H9 (cell line): ENCODE measurements around the gene ETFA. TPM values are rescaled to one million over a fixed set of nuclear protein-coding genes. Genes with fewer than 3 reads are reported as not detected.

ENCODE experiments used
- DNase-seq: peaks from one replicate; pipeline ENCODE4 v3.0.0-alpha.2; 2017
- H2AFZ ChIP-seq: one replicate; pipeline ENCODE4 v1.6.1; 2013; ENCODE audit warnings: mild to moderate bottlenecking, low read length, control low read depth, moderate library complexity
- H2AK5ac ChIP-seq: 2 replicates; pipeline ENCODE4 v1.6.1; 2013; ENCODE audit warnings: low read length, control low read depth, mixed read lengths; ENCODE audit not compliant: insufficient read length
- H2BK120ac ChIP-seq: one replicate; pipeline ENCODE4 v1.6.1; 2013; ENCODE audit warnings: low read depth, mild to moderate bottlenecking, low read length, control low read depth, inconsistent platforms; ENCODE audit not compliant: poor library complexity, severe bottlenecking
- H2BK12ac ChIP-seq: 2 replicates; pipeline ENCODE4 v1.6.1; 2013; ENCODE audit warnings: low read length, control low read depth, mixed read lengths, low read depth; ENCODE audit not compliant: insufficient read length
- H2BK15ac ChIP-seq: 2 replicates; pipeline ENCODE4 v1.6.1; 2013; ENCODE audit warnings: low read depth, low read length, control low read depth
- H2BK20ac ChIP-seq: one replicate; pipeline ENCODE4 v1.6.1; 2013; ENCODE audit warnings: low read depth, mild to moderate bottlenecking, low read length, control low read depth, inconsistent platforms; ENCODE audit not compliant: poor library complexity, severe bottlenecking
- H2BK5ac ChIP-seq: 2 replicates; pipeline ENCODE4 v1.6.1; 2013; ENCODE audit warnings: low read length, control low read depth, mixed read lengths; ENCODE audit not compliant: insufficient read length
- H3K14ac ChIP-seq: 2 replicates; pipeline ENCODE4 v1.6.1; 2013; ENCODE audit warnings: low read length, control low read depth; ENCODE audit not compliant: insufficient read depth
- H3K18ac ChIP-seq: 2 replicates; pipeline ENCODE4 v1.6.1; 2013; ENCODE audit warnings: low read depth, mild to moderate bottlenecking, mixed read lengths, low read length, control low read depth; ENCODE audit not compliant: insufficient read length
- H3K23ac ChIP-seq: 2 replicates; pipeline ENCODE4 v1.6.1; 2013; ENCODE audit warnings: low read length, control low read depth, mixed read lengths, low read depth; ENCODE audit not compliant: insufficient read length
- H3K23me2 ChIP-seq: 2 replicates; pipeline ENCODE4 v1.6.1; 2013; ENCODE audit warnings: low read depth, mild to moderate bottlenecking, mixed read lengths, low read length, control low read depth; ENCODE audit not compliant: insufficient read length, poor library complexity, severe bottlenecking
- H3K27ac ChIP-seq: 2 replicates; pipeline ENCODE4 v1.5.1; 2013; ENCODE audit warnings: low read length, control low read depth, mixed read lengths, low read depth; ENCODE audit not compliant: insufficient read length
- H3K27me3 ChIP-seq: 2 replicates; pipeline ENCODE4 v1.6.1; 2013; ENCODE audit warnings: low read length, control low read depth, inconsistent platforms; ENCODE audit not compliant: insufficient read depth
- H3K4ac ChIP-seq: 2 replicates; pipeline ENCODE4 v1.6.1; 2013; ENCODE audit warnings: low read depth, mild to moderate bottlenecking, control low read depth, inconsistent platforms, low read length, moderate library complexity
- H3K4me1 ChIP-seq: 2 replicates; pipeline ENCODE4 v1.6.1; 2013; ENCODE audit warnings: low read length, control low read depth, inconsistent platforms; ENCODE audit not compliant: insufficient read depth
- H3K4me2 ChIP-seq: 2 replicates; pipeline ENCODE4 v1.6.1; 2013; ENCODE audit warnings: low read length, control low read depth, mixed read lengths; ENCODE audit not compliant: insufficient read length, insufficient read depth
- H3K56ac ChIP-seq: 2 replicates; pipeline ENCODE4 v1.6.1; 2013; ENCODE audit warnings: low read depth, mild to moderate bottlenecking, mixed read lengths, low read length, control low read depth; ENCODE audit not compliant: insufficient read length
- H3K79me1 ChIP-seq: 2 replicates; pipeline ENCODE4 v1.6.1; 2013; ENCODE audit warnings: low read depth, mild to moderate bottlenecking, moderate library complexity, low read length, control low read depth, inconsistent platforms; ENCODE audit not compliant: insufficient read depth, poor library complexity, severe bottlenecking
- H3K79me2 ChIP-seq: 2 replicates; pipeline ENCODE4 v1.6.1; 2013; ENCODE audit warnings: low read length, control low read depth, inconsistent platforms; ENCODE audit not compliant: insufficient read depth
- H3K9ac ChIP-seq: 2 replicates; pipeline ENCODE4 v1.6.1; 2013; ENCODE audit warnings: low read length, control low read depth, mixed read lengths; ENCODE audit not compliant: insufficient read length; ENCODE audit errors: extremely low read depth
- H3K9me3 ChIP-seq: one replicate; pipeline ENCODE4 v1.6.1; 2013; ENCODE audit warnings: low read depth, low read length, inconsistent platforms; ENCODE audit not compliant: control insufficient read depth
- H3T11ph ChIP-seq: one replicate; pipeline ENCODE4 v1.6.1; 2013; ENCODE audit warnings: mild to moderate bottlenecking, low read length, control low read depth, inconsistent platforms
- H4K20me1 ChIP-seq: one replicate; pipeline ENCODE4 v1.6.1; 2013; ENCODE audit not compliant: control insufficient read depth, insufficient read length, insufficient read depth
- H4K5ac ChIP-seq: 2 replicates; pipeline ENCODE4 v1.6.1; 2013; ENCODE audit warnings: low read depth, mild to moderate bottlenecking, mixed read lengths, low read length, control low read depth; ENCODE audit not compliant: insufficient read length
- H4K8ac ChIP-seq: replicated peaks from 2 replicates; pipeline ENCODE4 v1.6.1; 2013; ENCODE audit warnings: low read length, control low read depth, mixed read lengths, low read depth; ENCODE audit not compliant: insufficient read length
- H4K91ac ChIP-seq: 2 replicates; pipeline ENCODE4 v1.6.1; 2013; ENCODE audit warnings: low read depth, mild to moderate bottlenecking, moderate library complexity, mixed read lengths, low read length, control low read depth; ENCODE audit not compliant: insufficient read length
- H3K27ac Mint-ChIP-seq, 3 experiments: 2 replicates in 2 of 3; 3 replicates in 1 of 3; pipeline ENCODE4 v1.8.0; 2020 to 2021; ENCODE audit warnings: mixed read lengths in 3 of 3, mild to moderate bottlenecking in 1 of 3, moderate library complexity in 1 of 3
- H3K27me3 Mint-ChIP-seq: 2 replicates; pipeline ENCODE4 v1.8.0; 2021; ENCODE audit warnings: low read depth, mild to moderate bottlenecking, moderate library complexity, mixed read lengths
- H3K36me3 Mint-ChIP-seq, 3 experiments: 2 replicates in 2 of 3; 3 replicates in 1 of 3; pipeline ENCODE4 v1.8.0; 2020 to 2021; ENCODE audit warnings: low read depth in 3 of 3, mixed read lengths in 3 of 3; ENCODE audit not compliant: insufficient read depth in 1 of 3
- H3K4me1 Mint-ChIP-seq, 2 experiments: 2 replicates each; pipeline ENCODE4 v1.8.0; 2020; ENCODE audit warnings: mixed read lengths in 2 of 2
- H3K4me3 Mint-ChIP-seq, 2 experiments: 2 replicates in 1 of 2; 3 replicates in 1 of 2; pipeline ENCODE4 v1.8.0; 2020 to 2021; ENCODE audit warnings: mild to moderate bottlenecking in 2 of 2, mixed read lengths in 2 of 2, moderate library complexity in 1 of 2
- H3K9me3 Mint-ChIP-seq, 2 experiments: 2 replicates in 1 of 2; 3 replicates in 1 of 2; pipeline ENCODE4 v1.8.0; 2020; ENCODE audit warnings: mild to moderate bottlenecking in 2 of 2, mixed read lengths in 2 of 2, moderate library complexity in 1 of 2
- WGBS: extraction: QIAGEN DNeasy Blood & Tissue Kit; methylation state at CpG from one replicate; pipeline ENCODE4 v1.1.7; 2013; ENCODE audit warnings: missing lambda C conversion rate, low lambda C conversion rate, mixed read lengths; ENCODE audit not compliant: insufficient read length; ENCODE audit errors: extremely low coverage; 5-methylcytosine and 5-hydroxymethylcytosine counted together
- total RNA-seq: library from RNA; stranded (reverse); gene quantifications from 2 replicates; pipeline ENCODE4 v1.2.1, GENCODE V29; 2021
- TF ChIP-seq, protein P1 (sequence below): fragments of 200-600 bp; sonication (generic); conservative IDR thresholded peaks from 3 replicates; pipeline ENCODE4 v1.8.0; 2021; ENCODE audit warnings: antibody characterized with exemption, mild to moderate bottlenecking

Gene ETFA
- total RNA-seq, 1 experiment from 2014 or later = 109 TPM

GRCh38 chr15:76278651-76279050 is 32.6 kb downstream of the ETFA start:
- no peaks in the 10 kb centered on the region for H3K23me2 ChIP-seq
- H2BK12ac ChIP-seq = no peak overlapping the region
- no peak overlapping the region for H3T11ph ChIP-seq
- H4K8ac ChIP-seq = no peak overlapping the region
- TF ChIP-seq, protein P1, sequence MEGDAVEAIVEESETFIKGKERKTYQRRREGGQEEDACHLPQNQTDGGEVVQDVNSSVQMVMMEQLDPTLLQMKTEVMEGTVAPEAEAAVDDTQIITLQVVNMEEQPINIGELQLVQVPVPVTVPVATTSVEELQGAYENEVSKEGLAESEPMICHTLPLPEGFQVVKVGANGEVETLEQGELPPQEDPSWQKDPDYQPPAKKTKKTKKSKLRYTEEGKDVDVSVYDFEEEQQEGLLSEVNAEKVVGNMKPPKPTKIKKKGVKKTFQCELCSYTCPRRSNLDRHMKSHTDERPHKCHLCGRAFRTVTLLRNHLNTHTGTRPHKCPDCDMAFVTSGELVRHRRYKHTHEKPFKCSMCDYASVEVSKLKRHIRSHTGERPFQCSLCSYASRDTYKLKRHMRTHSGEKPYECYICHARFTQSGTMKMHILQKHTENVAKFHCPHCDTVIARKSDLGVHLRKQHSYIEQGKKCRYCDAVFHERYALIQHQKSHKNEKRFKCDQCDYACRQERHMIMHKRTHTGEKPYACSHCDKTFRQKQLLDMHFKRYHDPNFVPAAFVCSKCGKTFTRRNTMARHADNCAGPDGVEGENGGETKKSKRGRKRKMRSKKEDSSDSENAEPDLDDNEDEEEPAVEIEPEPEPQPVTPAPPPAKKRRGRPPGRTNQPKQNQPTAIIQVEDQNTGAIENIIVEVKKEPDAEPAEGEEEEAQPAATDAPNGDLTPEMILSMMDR = no peak
- H3K23ac ChIP-seq = no peak overlapping the region
- no peak overlapping the region for H3K56ac ChIP-seq
- H2BK20ac ChIP-seq = no peak overlapping the region
- no peak overlapping the region for H3K4me2 ChIP-seq
- no peak overlapping the region for H3K27ac ChIP-seq
- WGBS = no CpG with 5 or more reads among the region's 1 CpG
- no peaks in the 10 kb centered on the region for H3K9me3 ChIP-seq
- no peak overlapping the region for H3K4me3 Mint-ChIP-seq
- H3K36me3 Mint-ChIP-seq = peaks cover 5 to 48% (median 17%) of the 10 kb centered on the region in 3 experiments; a peak in 6 of 7 replicates
- no peak overlapping the region for H2AK5ac ChIP-seq
- H2BK120ac ChIP-seq = no peak overlapping the region
- no peaks in the 10 kb centered on the region for H3K27me3 Mint-ChIP-seq
- H2AFZ ChIP-seq = no peak overlapping the region
- peaks cover 4% of the 10 kb centered on the region in 2 experiments; a peak in 2 of 4 replicates for H3K4me1 Mint-ChIP-seq
- H3K9ac ChIP-seq = no peak overlapping the region
- no peak overlapping the region for H3K4ac ChIP-seq
- no peaks in the 10 kb centered on the region for H4K20me1 ChIP-seq
- no peak for DNase-seq
- no peak overlapping the region for H4K5ac ChIP-seq
- no peaks in the 10 kb centered on the region for H3K27me3 ChIP-seq
- no peak overlapping the region for H2BK5ac ChIP-seq
- H2BK15ac ChIP-seq = no peak overlapping the region
- no peaks in the 10 kb centered on the region for H3K9me3 Mint-ChIP-seq
- no peak overlapping the region for H4K91ac ChIP-seq
- H3K79me1 ChIP-seq = no peaks in the 10 kb centered on the region
- H3K18ac ChIP-seq = no peak overlapping the region
- H3K14ac ChIP-seq = no peak overlapping the region
- H3K4me1 ChIP-seq = no peaks in the 10 kb centered on the region
- H3K79me2 ChIP-seq = no peaks in the 10 kb centered on the region
- H3K27ac Mint-ChIP-seq = no peak overlapping the region
